Inflammatory macrophage (primary cell): ENCODE data around the gene BCAS1.

Source experiments
- DNase-seq, 2 donors: peaks; one replicate each; pipeline ENCODE4 v3.0.0-alpha.2; 2020 to 2022

Gene BCAS1

GRCh38 chr20:53921443-53921973 is 148.9 kb downstream of the BCAS1 start:
- peak in 1 of 2 donors; percentile 0 for DNase-seq

- peak in 1 of 2 donors; percentile 1 for DNase-seq
Observed at GRCh38 chr20:53920647-53921245, 149.6 kb downstream of the BCAS1 start.

- DNase-seq = no peak
Observed at GRCh38 chr20:53919886-53920285, 150.5 kb downstream of the BCAS1 start.

- no peak for DNase-seq
Observed at GRCh38 chr20:53918949-53919361, 151.4 kb downstream of the BCAS1 start.

GRCh38 chr20:53918020-53918311 is 152.4 kb downstream of the BCAS1 start:
- no peak for DNase-seq

- peak; percentile 76 to 86 for DNase-seq
Observed at GRCh38 chr20:53917145-53918019, 153.0 kb downstream of the BCAS1 start.

GRCh38 chr20:53916173-53916512 is 154.3 kb downstream of the BCAS1 start:
- no peak for DNase-seq

GRCh38 chr20:53915446-53916172 is 154.8 kb downstream of the BCAS1 start:
- peak; percentile 97 to 99 for DNase-seq

GRCh38 chr20:53914781-53915445 is 155.5 kb downstream of the BCAS1 start:
- DNase-seq = peak in 1 of 2 donors; percentile 0

GRCh38 chr20:53914091-53914780 is 156.2 kb downstream of the BCAS1 start:
- peak; percentile 33 to 51 for DNase-seq

GRCh38 chr20:53911301-53911700 is 159.1 kb downstream of the BCAS1 start:
- no peak for DNase-seq

- peak; percentile 54 to 82 for DNase-seq
Observed at GRCh38 chr20:53910351-53911002, 159.9 kb downstream of the BCAS1 start.

GRCh38 chr20:53907968-53908751 is 162.2 kb downstream of the BCAS1 start:
- no peak for DNase-seq

- DNase-seq = no peak
Observed at GRCh38 chr20:53905820-53906191, 164.6 kb downstream of the BCAS1 start.

- no peak for DNase-seq
Observed at GRCh38 chr20:53905019-53905819, 165.2 kb downstream of the BCAS1 start.

GRCh38 chr20:53904261-53904660 is 166.1 kb downstream of the BCAS1 start:
- DNase-seq = no peak

- peak; percentile 87 to 90 for DNase-seq
Observed at GRCh38 chr20:53903652-53903987, 166.8 kb downstream of the BCAS1 start.

- DNase-seq = no peak
Observed at GRCh38 chr20:53902968-53903651, 167.3 kb downstream of the BCAS1 start.

- no peak for DNase-seq
Observed at GRCh38 chr20:53901497-53902096, 168.8 kb downstream of the BCAS1 start.
